ENCODE data around the gene VPREB3. TPM values are rescaled to one million over a fixed set of nuclear protein-coding genes. Genes with fewer than 3 reads are reported as not detected.
"Not testable (repeated sequence)": the region's sequence is repeated elsewhere in the genome, so short reads cannot be mapped to it uniquely, and the experiment has no call there.

The VPREB3 gene
- polyA plus RNA-seq, 1 donor (not counting 4 experiments of a cell fraction or from before 2014, with no cell fraction given), result not detected

- no peaks in the 10 kb centered on the region for H3K4me1 ChIP-seq (ENCODE audit: control insufficient read depth, extremely low read depth, insufficient read depth, low read length)
- no peaks in the 10 kb centered on the region for H3K79me2 ChIP-seq (ENCODE audit: control insufficient read depth, insufficient read depth, low read length)
- H4K20me1 ChIP-seq (ENCODE audit: control insufficient read depth, extremely low read depth, insufficient read depth, low read length), result no peaks in the 10 kb centered on the region
- H3K9me3 ChIP-seq (ENCODE audit: control insufficient read depth, low read depth, low read length), result no peaks in the 10 kb centered on the region
- no peak overlapping the region for H3K9ac ChIP-seq (ENCODE audit: control insufficient read depth, extremely low read depth, insufficient read depth, low read length)
- H3K27me3 ChIP-seq (ENCODE audit: control insufficient read depth, extremely low read depth, insufficient read depth, low read length), result no peaks in the 10 kb centered on the region
- no peak overlapping the region for H2AFZ ChIP-seq (ENCODE audit: control insufficient read depth, low read length)
- H3K4me3 ChIP-seq (ENCODE audit: control insufficient read depth in 2 of 3, extremely low read depth in 1 of 3, insufficient read depth in 2 of 3, low read depth in 1 of 3, low read length in 3 of 3), result no peak overlapping the region
- no peak overlapping the region for H3K4me2 ChIP-seq (ENCODE audit: control insufficient read depth, extremely low read depth, insufficient read depth, low read depth, low read length)
- TF ChIP-seq CTCF (optimal IDR thresholded peaks at IDR 0.05 in 1 of 3, IDR thresholded peaks at IDR 0.05 in 1 of 3, conservative IDR thresholded peaks at IDR 0.05 in 1 of 3; ENCODE audit: extremely low read depth in 1 of 3, insufficient read depth in 2 of 3, low read length in 3 of 3) (no peak), EZH2 (IDR thresholded peaks at IDR 0.05; ENCODE audit: low read length) (no peak)
- dilution Hi-C loops (cut with MboI; ENCODE audit: extremely low pct_ligation_motif_present, low sequenced_read_pairs), result no loop called here
- no peak overlapping the region for H3K27ac ChIP-seq (ENCODE audit: control insufficient read depth, insufficient read depth, low read length)
- H3K36me3 ChIP-seq (ENCODE audit: control insufficient read depth in 2 of 2, extremely low read depth in 1 of 2, insufficient read depth in 2 of 2, low read length in 2 of 2), result peaks cover 11 to 17% of the 10 kb centered on the region in 2 experiments
- FAIRE-seq (no peak), DNase-seq (ENCODE audit: low read depth, low spot score) (no peak)
- no peaks in the 10 kb centered on the region for H3K9me1 ChIP-seq (ENCODE audit: control insufficient read depth, extremely low read depth, insufficient read depth, low read length)
Measured at GRCh38 chr22:23742505-23743264, 11.5 kb downstream of the VPREB3 start.

- no peaks in the 10 kb centered on the region for H4K20me1 ChIP-seq (ENCODE audit: control insufficient read depth, extremely low read depth, insufficient read depth, low read length)
- no peak overlapping the region for H3K27ac ChIP-seq (ENCODE audit: control insufficient read depth, insufficient read depth, low read length)
- H3K4me3 ChIP-seq (ENCODE audit: control insufficient read depth in 2 of 3, extremely low read depth in 1 of 3, insufficient read depth in 2 of 3, low read depth in 1 of 3, low read length in 3 of 3), result no peak overlapping the region
- DNase-seq (ENCODE audit: low read depth, low spot score), result no peak
- H3K4me2 ChIP-seq (ENCODE audit: control insufficient read depth, extremely low read depth, insufficient read depth, low read depth, low read length), result no peak overlapping the region
- H3K9me3 ChIP-seq (ENCODE audit: control insufficient read depth, low read depth, low read length), result no peaks in the 10 kb centered on the region
- H2AFZ ChIP-seq (ENCODE audit: control insufficient read depth, low read length), result no peak overlapping the region
- TF ChIP-seq EZH2 (IDR thresholded peaks at IDR 0.05; ENCODE audit: low read length), result no peak
- no peak for TF ChIP-seq CTCF (optimal IDR thresholded peaks at IDR 0.05 in 1 of 3, IDR thresholded peaks at IDR 0.05 in 1 of 3, conservative IDR thresholded peaks at IDR 0.05 in 1 of 3; ENCODE audit: extremely low read depth in 1 of 3, insufficient read depth in 2 of 3, low read length in 3 of 3)
- dilution Hi-C loops (cut with MboI; ENCODE audit: extremely low pct_ligation_motif_present, low sequenced_read_pairs), result no loop called here
- H3K9ac ChIP-seq (ENCODE audit: control insufficient read depth, extremely low read depth, insufficient read depth, low read length), result no peak overlapping the region
- no peaks in the 10 kb centered on the region for H3K27me3 ChIP-seq (ENCODE audit: control insufficient read depth, extremely low read depth, insufficient read depth, low read length)
- H3K36me3 ChIP-seq (ENCODE audit: control insufficient read depth in 2 of 2, extremely low read depth in 1 of 2, insufficient read depth in 2 of 2, low read length in 2 of 2), result peaks cover 0 to 4% of the 10 kb centered on the region in 2 experiments
- no peaks in the 10 kb centered on the region for H3K4me1 ChIP-seq (ENCODE audit: control insufficient read depth, extremely low read depth, insufficient read depth, low read length)
- no peak for FAIRE-seq
- no peaks in the 10 kb centered on the region for H3K9me1 ChIP-seq (ENCODE audit: control insufficient read depth, extremely low read depth, insufficient read depth, low read length)
- no peaks in the 10 kb centered on the region for H3K79me2 ChIP-seq (ENCODE audit: control insufficient read depth, insufficient read depth, low read length)
Measured at GRCh38 chr22:23737696-23738095, 16.5 kb downstream of the VPREB3 start.

- H4K20me1 ChIP-seq (ENCODE audit: control insufficient read depth, extremely low read depth, insufficient read depth, low read length); H3K27ac ChIP-seq (ENCODE audit: control insufficient read depth, insufficient read depth, low read length); FAIRE-seq; H3K4me1 ChIP-seq (ENCODE audit: control insufficient read depth, extremely low read depth, insufficient read depth, low read length); H3K36me3 ChIP-seq (ENCODE audit: control insufficient read depth in 2 of 2, extremely low read depth in 1 of 2, insufficient read depth in 2 of 2, low read length in 2 of 2); H3K27me3 ChIP-seq (ENCODE audit: control insufficient read depth, extremely low read depth, insufficient read depth, low read length); H3K9me3 ChIP-seq (ENCODE audit: control insufficient read depth, low read depth, low read length); H3K79me2 ChIP-seq (ENCODE audit: control insufficient read depth, insufficient read depth, low read length); dilution Hi-C loops (cut with MboI; ENCODE audit: extremely low pct_ligation_motif_present, low sequenced_read_pairs); H3K4me3 ChIP-seq (ENCODE audit: control insufficient read depth in 2 of 3, extremely low read depth in 1 of 3, insufficient read depth in 2 of 3, low read depth in 1 of 3, low read length in 3 of 3); H3K9ac ChIP-seq (ENCODE audit: control insufficient read depth, extremely low read depth, insufficient read depth, low read length); H2AFZ ChIP-seq (ENCODE audit: control insufficient read depth, low read length); H3K9me1 ChIP-seq (ENCODE audit: control insufficient read depth, extremely low read depth, insufficient read depth, low read length); DNase-seq (ENCODE audit: low read depth, low spot score); H3K4me2 ChIP-seq (ENCODE audit: control insufficient read depth, extremely low read depth, insufficient read depth, low read depth, low read length): not testable (repeated sequence)
Measured at GRCh38 chr22:23728108-23728507, 26.1 kb downstream of the VPREB3 start.
